ENCODE results near the gene ABCA12.

ABCA12 gene

GRCh38 chr2:214934006-214934405, 204.4 kb downstream of the ABCA12 start:
- no peak for DNase-seq

GRCh38 chr2:214904634-214905033, 233.8 kb downstream of the ABCA12 start:
- no peak for DNase-seq

- no peak for DNase-seq
Observed at GRCh38 chr2:214904176-214904575, 234.2 kb downstream of the ABCA12 start.

- DNase-seq, result peak; percentile 16 to 54
Observed at GRCh38 chr2:214902286-214902685, 236.1 kb downstream of the ABCA12 start.

GRCh38 chr2:214899751-214900150, 238.7 kb downstream of the ABCA12 start:
- DNase-seq, result no peak

GRCh38 chr2:214896274-214896673, 242.2 kb downstream of the ABCA12 start:
- no peak for DNase-seq

GRCh38 chr2:214895469-214895868, 243.0 kb downstream of the ABCA12 start:
- DNase-seq, result no peak

GRCh38 chr2:214889301-214889700, 249.1 kb downstream of the ABCA12 start:
- no peak for DNase-seq

GRCh38 chr2:214881647-214882202, 256.7 kb downstream of the ABCA12 start:
- DNase-seq, result no peak

All from NCI-H1930 (cell line).